H9 (cell line): ENCODE results near the gene JAML. TPM values are rescaled to one million over a fixed set of nuclear protein-coding genes. Genes with fewer than 3 reads are reported as not detected.

Source experiments
- DNase-seq: peaks from one replicate; pipeline ENCODE4 v3.0.0-alpha.2; 2017
- H2AFZ ChIP-seq: one replicate; pipeline ENCODE4 v1.6.1; 2013; ENCODE audit warnings: mild to moderate bottlenecking, low read length, control low read depth, moderate library complexity
- H2AK5ac ChIP-seq: 2 replicates; pipeline ENCODE4 v1.6.1; 2013; ENCODE audit warnings: low read length, control low read depth, mixed read lengths; ENCODE audit not compliant: insufficient read length
- H2BK120ac ChIP-seq: one replicate; pipeline ENCODE4 v1.6.1; 2013; ENCODE audit warnings: low read depth, mild to moderate bottlenecking, low read length, control low read depth, inconsistent platforms; ENCODE audit not compliant: poor library complexity, severe bottlenecking
- H2BK12ac ChIP-seq: 2 replicates; pipeline ENCODE4 v1.6.1; 2013; ENCODE audit warnings: low read length, control low read depth, mixed read lengths, low read depth; ENCODE audit not compliant: insufficient read length
- H2BK15ac ChIP-seq: 2 replicates; pipeline ENCODE4 v1.6.1; 2013; ENCODE audit warnings: low read depth, low read length, control low read depth
- H2BK20ac ChIP-seq: one replicate; pipeline ENCODE4 v1.6.1; 2013; ENCODE audit warnings: low read depth, mild to moderate bottlenecking, low read length, control low read depth, inconsistent platforms; ENCODE audit not compliant: poor library complexity, severe bottlenecking
- H2BK5ac ChIP-seq: 2 replicates; pipeline ENCODE4 v1.6.1; 2013; ENCODE audit warnings: low read length, control low read depth, mixed read lengths; ENCODE audit not compliant: insufficient read length
- H3K14ac ChIP-seq: 2 replicates; pipeline ENCODE4 v1.6.1; 2013; ENCODE audit warnings: low read length, control low read depth; ENCODE audit not compliant: insufficient read depth
- H3K18ac ChIP-seq: 2 replicates; pipeline ENCODE4 v1.6.1; 2013; ENCODE audit warnings: low read depth, mild to moderate bottlenecking, mixed read lengths, low read length, control low read depth; ENCODE audit not compliant: insufficient read length
- H3K23ac ChIP-seq: 2 replicates; pipeline ENCODE4 v1.6.1; 2013; ENCODE audit warnings: low read length, control low read depth, mixed read lengths, low read depth; ENCODE audit not compliant: insufficient read length
- H3K23me2 ChIP-seq: 2 replicates; pipeline ENCODE4 v1.6.1; 2013; ENCODE audit warnings: low read depth, mild to moderate bottlenecking, mixed read lengths, low read length, control low read depth; ENCODE audit not compliant: insufficient read length, poor library complexity, severe bottlenecking
- H3K27ac ChIP-seq: 2 replicates; pipeline ENCODE4 v1.5.1; 2013; ENCODE audit warnings: low read length, control low read depth, mixed read lengths, low read depth; ENCODE audit not compliant: insufficient read length
- H3K27me3 ChIP-seq: 2 replicates; pipeline ENCODE4 v1.6.1; 2013; ENCODE audit warnings: low read length, control low read depth, inconsistent platforms; ENCODE audit not compliant: insufficient read depth
- H3K4ac ChIP-seq: 2 replicates; pipeline ENCODE4 v1.6.1; 2013; ENCODE audit warnings: low read depth, mild to moderate bottlenecking, control low read depth, inconsistent platforms, low read length, moderate library complexity
- H3K4me1 ChIP-seq: 2 replicates; pipeline ENCODE4 v1.6.1; 2013; ENCODE audit warnings: low read length, control low read depth, inconsistent platforms; ENCODE audit not compliant: insufficient read depth
- H3K4me2 ChIP-seq: 2 replicates; pipeline ENCODE4 v1.6.1; 2013; ENCODE audit warnings: low read length, control low read depth, mixed read lengths; ENCODE audit not compliant: insufficient read length, insufficient read depth
- H3K56ac ChIP-seq: 2 replicates; pipeline ENCODE4 v1.6.1; 2013; ENCODE audit warnings: low read depth, mild to moderate bottlenecking, mixed read lengths, low read length, control low read depth; ENCODE audit not compliant: insufficient read length
- H3K79me1 ChIP-seq: 2 replicates; pipeline ENCODE4 v1.6.1; 2013; ENCODE audit warnings: low read depth, mild to moderate bottlenecking, moderate library complexity, low read length, control low read depth, inconsistent platforms; ENCODE audit not compliant: insufficient read depth, poor library complexity, severe bottlenecking
- H3K79me2 ChIP-seq: 2 replicates; pipeline ENCODE4 v1.6.1; 2013; ENCODE audit warnings: low read length, control low read depth, inconsistent platforms; ENCODE audit not compliant: insufficient read depth
- H3K9ac ChIP-seq: 2 replicates; pipeline ENCODE4 v1.6.1; 2013; ENCODE audit warnings: low read length, control low read depth, mixed read lengths; ENCODE audit not compliant: insufficient read length; ENCODE audit errors: extremely low read depth
- H3K9me3 ChIP-seq: one replicate; pipeline ENCODE4 v1.6.1; 2013; ENCODE audit warnings: low read depth, low read length, inconsistent platforms; ENCODE audit not compliant: control insufficient read depth
- H3T11ph ChIP-seq: one replicate; pipeline ENCODE4 v1.6.1; 2013; ENCODE audit warnings: mild to moderate bottlenecking, low read length, control low read depth, inconsistent platforms
- H4K20me1 ChIP-seq: one replicate; pipeline ENCODE4 v1.6.1; 2013; ENCODE audit not compliant: control insufficient read depth, insufficient read length, insufficient read depth
- H4K5ac ChIP-seq: 2 replicates; pipeline ENCODE4 v1.6.1; 2013; ENCODE audit warnings: low read depth, mild to moderate bottlenecking, mixed read lengths, low read length, control low read depth; ENCODE audit not compliant: insufficient read length
- H4K8ac ChIP-seq: replicated peaks from 2 replicates; pipeline ENCODE4 v1.6.1; 2013; ENCODE audit warnings: low read length, control low read depth, mixed read lengths, low read depth; ENCODE audit not compliant: insufficient read length
- H4K91ac ChIP-seq: 2 replicates; pipeline ENCODE4 v1.6.1; 2013; ENCODE audit warnings: low read depth, mild to moderate bottlenecking, moderate library complexity, mixed read lengths, low read length, control low read depth; ENCODE audit not compliant: insufficient read length
- H3K27ac Mint-ChIP-seq, 3 experiments: 2 replicates in 2 of 3; 3 replicates in 1 of 3; pipeline ENCODE4 v1.8.0; 2020 to 2021; ENCODE audit warnings: mixed read lengths in 3 of 3, mild to moderate bottlenecking in 1 of 3, moderate library complexity in 1 of 3
- H3K27me3 Mint-ChIP-seq: 2 replicates; pipeline ENCODE4 v1.8.0; 2021; ENCODE audit warnings: low read depth, mild to moderate bottlenecking, moderate library complexity, mixed read lengths
- H3K36me3 Mint-ChIP-seq, 3 experiments: 2 replicates in 2 of 3; 3 replicates in 1 of 3; pipeline ENCODE4 v1.8.0; 2020 to 2021; ENCODE audit warnings: low read depth in 3 of 3, mixed read lengths in 3 of 3; ENCODE audit not compliant: insufficient read depth in 1 of 3
- H3K4me1 Mint-ChIP-seq, 2 experiments: 2 replicates each; pipeline ENCODE4 v1.8.0; 2020; ENCODE audit warnings: mixed read lengths in 2 of 2
- H3K4me3 Mint-ChIP-seq, 2 experiments: 2 replicates in 1 of 2; 3 replicates in 1 of 2; pipeline ENCODE4 v1.8.0; 2020 to 2021; ENCODE audit warnings: mild to moderate bottlenecking in 2 of 2, mixed read lengths in 2 of 2, moderate library complexity in 1 of 2
- H3K9me3 Mint-ChIP-seq, 2 experiments: 2 replicates in 1 of 2; 3 replicates in 1 of 2; pipeline ENCODE4 v1.8.0; 2020; ENCODE audit warnings: mild to moderate bottlenecking in 2 of 2, mixed read lengths in 2 of 2, moderate library complexity in 1 of 2
- whole genome bisulfite sequencing: extraction: QIAGEN DNeasy Blood & Tissue Kit; methylation state at CpG from one replicate; pipeline ENCODE4 v1.1.7; 2013; ENCODE audit warnings: missing lambda C conversion rate, low lambda C conversion rate, mixed read lengths; ENCODE audit not compliant: insufficient read length; ENCODE audit errors: extremely low coverage; 5-methylcytosine and 5-hydroxymethylcytosine counted together
- long read RNA-seq: library from polyadenylated mRNA; unstranded; transcript quantifications from one replicate; pipeline ENCODE4 v2.0.0, GENCODE V29; 2020
- total RNA-seq: library from RNA; stranded (reverse); gene quantifications from 2 replicates; pipeline ENCODE4 v1.2.1, GENCODE V29; 2021
- TF ChIP-seq, protein P1 (sequence below): fragments of 200-600 bp; sonication (generic); conservative IDR thresholded peaks from 3 replicates; pipeline ENCODE4 v1.8.0; 2021; ENCODE audit warnings: antibody characterized with exemption, mild to moderate bottlenecking

Gene JAML, protein sequence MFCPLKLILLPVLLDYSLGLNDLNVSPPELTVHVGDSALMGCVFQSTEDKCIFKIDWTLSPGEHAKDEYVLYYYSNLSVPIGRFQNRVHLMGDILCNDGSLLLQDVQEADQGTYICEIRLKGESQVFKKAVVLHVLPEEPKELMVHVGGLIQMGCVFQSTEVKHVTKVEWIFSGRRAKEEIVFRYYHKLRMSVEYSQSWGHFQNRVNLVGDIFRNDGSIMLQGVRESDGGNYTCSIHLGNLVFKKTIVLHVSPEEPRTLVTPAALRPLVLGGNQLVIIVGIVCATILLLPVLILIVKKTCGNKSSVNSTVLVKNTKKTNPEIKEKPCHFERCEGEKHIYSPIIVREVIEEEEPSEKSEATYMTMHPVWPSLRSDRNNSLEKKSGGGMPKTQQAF
- total RNA-seq, result 0.35 and 0.48 TPM in 2 replicates
- long read RNA-seq, result 0 reads

DNA sequence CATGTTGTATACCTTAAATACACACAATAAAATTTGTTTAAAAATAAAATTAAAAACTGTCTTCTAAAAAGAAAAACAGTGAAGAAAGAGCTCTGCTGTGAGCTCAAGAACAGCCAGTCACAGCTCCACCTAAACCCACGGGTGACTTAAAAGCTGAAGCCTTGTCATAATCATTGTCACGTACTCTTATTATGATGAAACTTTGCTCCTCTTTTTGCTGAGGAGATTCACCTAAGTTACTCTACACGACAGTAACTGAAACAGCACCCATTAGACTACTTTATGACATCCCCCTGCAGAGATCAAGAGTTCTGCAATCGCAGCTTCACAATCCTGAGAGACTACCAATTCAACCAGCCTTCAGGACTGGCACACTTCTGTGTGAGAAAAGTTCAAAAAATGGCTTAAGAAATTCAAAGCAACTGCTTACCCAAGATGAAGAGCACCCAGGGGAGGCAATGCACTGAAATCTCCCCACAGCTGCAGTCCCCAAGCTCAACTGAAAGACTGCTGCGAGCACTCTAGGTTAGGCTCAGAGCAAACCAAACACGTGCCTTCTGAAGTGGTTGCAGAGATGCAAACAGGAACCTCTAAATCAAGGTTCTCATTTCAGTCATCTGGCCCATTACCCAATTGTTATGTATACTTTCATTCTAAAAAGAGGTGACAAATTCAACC, at the start of gene JAML:
JAML (minus strand) TSS at position 501 of the 678 bp plus-strand sequence. CDS start 10,145 bp downstream, outside the sequence.
- no peak within 1 kb of the TSS for H2BK120ac ChIP-seq
- H3K27me3 ChIP-seq, result no peaks in the 10 kb centered on the region
- no peaks in the 10 kb centered on the region for H3K9me3 ChIP-seq
- H3K27ac ChIP-seq, result no peak within 1 kb of the TSS
- H3T11ph ChIP-seq, result no peak within 1 kb of the TSS
- H3K9me3 Mint-ChIP-seq, result no peaks in the 10 kb centered on the region
- no peak within 1 kb of the TSS for H2BK12ac ChIP-seq
- H3K27ac Mint-ChIP-seq, result no peak within 1 kb of the TSS
- no CpG with 5 or more reads among the region's 6 CpGs for WGBS
- H3K79me2 ChIP-seq, result no peaks in the 10 kb centered on the region
- no peak within 1 kb of the TSS for H4K8ac ChIP-seq
- H3K56ac ChIP-seq, result no peak within 1 kb of the TSS
- no peak within 1 kb of the TSS for H3K4me3 Mint-ChIP-seq
- H2AK5ac ChIP-seq, result no peak within 1 kb of the TSS
- no peaks in the 10 kb centered on the region for H3K79me1 ChIP-seq
- H2AFZ ChIP-seq, result no peak within 1 kb of the TSS
- H3K23me2 ChIP-seq, result no peaks in the 10 kb centered on the region
- no peaks in the 10 kb centered on the region for H3K36me3 Mint-ChIP-seq
- TF ChIP-seq, protein P1, sequence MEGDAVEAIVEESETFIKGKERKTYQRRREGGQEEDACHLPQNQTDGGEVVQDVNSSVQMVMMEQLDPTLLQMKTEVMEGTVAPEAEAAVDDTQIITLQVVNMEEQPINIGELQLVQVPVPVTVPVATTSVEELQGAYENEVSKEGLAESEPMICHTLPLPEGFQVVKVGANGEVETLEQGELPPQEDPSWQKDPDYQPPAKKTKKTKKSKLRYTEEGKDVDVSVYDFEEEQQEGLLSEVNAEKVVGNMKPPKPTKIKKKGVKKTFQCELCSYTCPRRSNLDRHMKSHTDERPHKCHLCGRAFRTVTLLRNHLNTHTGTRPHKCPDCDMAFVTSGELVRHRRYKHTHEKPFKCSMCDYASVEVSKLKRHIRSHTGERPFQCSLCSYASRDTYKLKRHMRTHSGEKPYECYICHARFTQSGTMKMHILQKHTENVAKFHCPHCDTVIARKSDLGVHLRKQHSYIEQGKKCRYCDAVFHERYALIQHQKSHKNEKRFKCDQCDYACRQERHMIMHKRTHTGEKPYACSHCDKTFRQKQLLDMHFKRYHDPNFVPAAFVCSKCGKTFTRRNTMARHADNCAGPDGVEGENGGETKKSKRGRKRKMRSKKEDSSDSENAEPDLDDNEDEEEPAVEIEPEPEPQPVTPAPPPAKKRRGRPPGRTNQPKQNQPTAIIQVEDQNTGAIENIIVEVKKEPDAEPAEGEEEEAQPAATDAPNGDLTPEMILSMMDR, result no peak
- H3K4me1 Mint-ChIP-seq, result no peaks in the 10 kb centered on the region
- H2BK20ac ChIP-seq, result no peak within 1 kb of the TSS
- no peak within 1 kb of the TSS for H3K9ac ChIP-seq
- H4K5ac ChIP-seq, result no peak within 1 kb of the TSS
- H3K4me1 ChIP-seq, result no peaks in the 10 kb centered on the region
- H2BK15ac ChIP-seq, result no peak within 1 kb of the TSS
- no peak within 1 kb of the TSS for H2BK5ac ChIP-seq
- H3K4ac ChIP-seq, result no peak within 1 kb of the TSS
- no peak within 1 kb of the TSS for H3K18ac ChIP-seq
- H3K4me2 ChIP-seq, result no peak within 1 kb of the TSS
- H4K20me1 ChIP-seq, result no peaks in the 10 kb centered on the region
- H3K27me3 Mint-ChIP-seq, result peaks cover 22% of the 10 kb centered on the region
- no peak for DNase-seq
- no peak within 1 kb of the TSS for H4K91ac ChIP-seq
- no peak within 1 kb of the TSS for H3K23ac ChIP-seq
- no peak within 1 kb of the TSS for H3K14ac ChIP-seq
